ENCODE data around the gene APCS. TPM values are rescaled to one million over a fixed set of nuclear protein-coding genes. Genes with fewer than 3 reads are reported as not detected.

APCS gene
- total RNA-seq, 1 donor from 2014 or later, result not detected

- intact Hi-C loops (cut with DNase I), result no loop called here
- H3K27ac ChIP-seq, result no peak overlapping the region
- H3K27me3 ChIP-seq, result no peaks in the 10 kb centered on the region
- no peak for DNase-seq (ENCODE audit: extremely low spot score in 2 of 2)
- no peaks in the 10 kb centered on the region for H3K36me3 ChIP-seq
- H3K4me1 ChIP-seq, result no peaks in the 10 kb centered on the region
- H3K4me3 ChIP-seq, result no peak overlapping the region
- H3K9me3 ChIP-seq, result no peaks in the 10 kb centered on the region
- TF ChIP-seq CTCF (IDR thresholded peaks at IDR 0.05) (no peak), POLR2AphosphoS5 (IDR thresholded peaks at IDR 0.05; ENCODE audit: insufficient read depth in 1 of 2, low read depth in 1 of 2) (no peak), POLR2A (IDR thresholded peaks at IDR 0.05) (no peak)
Observed at GRCh38 chr1:159600894-159601293, 13.3 kb downstream of the APCS start.

GRCh38 chr1:159602501-159602999, 14.9 kb downstream of the APCS start:
- intact Hi-C loops (cut with DNase I), result no loop called here
- no peak for DNase-seq (ENCODE audit: extremely low spot score in 2 of 2)
- no peak overlapping the region for H3K27ac ChIP-seq

GRCh38 chr1:159612211-159612885, 24.7 kb downstream of the APCS start:
- no peaks in the 10 kb centered on the region for H3K4me1 ChIP-seq
- no peaks in the 10 kb centered on the region for H3K36me3 ChIP-seq
- TF ChIP-seq POLR2A (IDR thresholded peaks at IDR 0.05), result no peak
- TF ChIP-seq POLR2AphosphoS5 (IDR thresholded peaks at IDR 0.05; ENCODE audit: insufficient read depth in 1 of 2, low read depth in 1 of 2), result no peak
- no peak for TF ChIP-seq CTCF (IDR thresholded peaks at IDR 0.05)
- no peaks in the 10 kb centered on the region for H3K27me3 ChIP-seq
- no peaks in the 10 kb centered on the region for H3K9me3 ChIP-seq
- intact Hi-C loops (cut with DNase I), result no loop called here
- no peak overlapping the region for H3K27ac ChIP-seq
- no peak for DNase-seq (ENCODE audit: extremely low spot score in 2 of 2)
- no peak overlapping the region for H3K4me3 ChIP-seq

More at GRCh38 chr1:159602501-159602999, 14.9 kb downstream of the APCS start:
- Histone ChIP-seq H3K4me3 (no peak overlapping the region), H3K27me3 (no peaks in the 10 kb centered on the region), H3K9me3 (no peaks in the 10 kb centered on the region), H3K4me1 (no peaks in the 10 kb centered on the region), H3K36me3 (no peaks in the 10 kb centered on the region)
- TF ChIP-seq CTCF (IDR thresholded peaks at IDR 0.05), result no peak
- TF ChIP-seq POLR2AphosphoS5 (IDR thresholded peaks at IDR 0.05; ENCODE audit: insufficient read depth in 1 of 2, low read depth in 1 of 2), result no peak

- H3K4me3 ChIP-seq, result no peak overlapping the region
- no peaks in the 10 kb centered on the region for H3K36me3 ChIP-seq
- intact Hi-C loops (cut with DNase I), result no loop called here
- no peak for DNase-seq (ENCODE audit: extremely low spot score in 2 of 2)
- no peaks in the 10 kb centered on the region for H3K9me3 ChIP-seq
- no peaks in the 10 kb centered on the region for H3K4me1 ChIP-seq
- no peak overlapping the region for H3K27ac ChIP-seq
- no peaks in the 10 kb centered on the region for H3K27me3 ChIP-seq
- no peak for TF ChIP-seq CTCF (IDR thresholded peaks at IDR 0.05)
- no peak for TF ChIP-seq POLR2A (IDR thresholded peaks at IDR 0.05)
- no peak for TF ChIP-seq POLR2AphosphoS5 (IDR thresholded peaks at IDR 0.05; ENCODE audit: insufficient read depth in 1 of 2, low read depth in 1 of 2)
Observed at GRCh38 chr1:159632922-159633321, 45.3 kb downstream of the APCS start.

Other genes starting within 250 kb of the APCS start
- gene OR10J4, start 155.6 kb upstream of the APCS start, total RNA-seq, result not detected
- not detected for gene OR10J1, start 148.1 kb upstream of the APCS start, total RNA-seq
- not detected for gene OR10J5, start 51.8 kb upstream of the APCS start, total RNA-seq
- gene CRP, start 126.8 kb downstream of the APCS start, total RNA-seq, result not detected
- 106 TPM for gene DUSP23, start 193.1 kb downstream of the APCS start, total RNA-seq
- not detected for gene FCRL6, start 214.5 kb downstream of the APCS start, total RNA-seq
- gene SLAMF8, start 239.0 kb downstream of the APCS start, total RNA-seq, result 1.5 TPM

All from vagina (tissue), 2 donors.